NCI-H1105 treated with DMSO at 0.1 percent for 48 hours (cell line): Measurements from ENCODE around the gene IL18.
"Not testable (repeated sequence)": the region's sequence is repeated elsewhere in the genome, so short reads cannot be mapped to it uniquely, and the experiment has no call there.

Experiments used
- DNase-seq: peaks from one replicate; lab custom pipeline; 2025; lab: John Stamatoyannopoulos, UW

Gene IL18

DNA sequence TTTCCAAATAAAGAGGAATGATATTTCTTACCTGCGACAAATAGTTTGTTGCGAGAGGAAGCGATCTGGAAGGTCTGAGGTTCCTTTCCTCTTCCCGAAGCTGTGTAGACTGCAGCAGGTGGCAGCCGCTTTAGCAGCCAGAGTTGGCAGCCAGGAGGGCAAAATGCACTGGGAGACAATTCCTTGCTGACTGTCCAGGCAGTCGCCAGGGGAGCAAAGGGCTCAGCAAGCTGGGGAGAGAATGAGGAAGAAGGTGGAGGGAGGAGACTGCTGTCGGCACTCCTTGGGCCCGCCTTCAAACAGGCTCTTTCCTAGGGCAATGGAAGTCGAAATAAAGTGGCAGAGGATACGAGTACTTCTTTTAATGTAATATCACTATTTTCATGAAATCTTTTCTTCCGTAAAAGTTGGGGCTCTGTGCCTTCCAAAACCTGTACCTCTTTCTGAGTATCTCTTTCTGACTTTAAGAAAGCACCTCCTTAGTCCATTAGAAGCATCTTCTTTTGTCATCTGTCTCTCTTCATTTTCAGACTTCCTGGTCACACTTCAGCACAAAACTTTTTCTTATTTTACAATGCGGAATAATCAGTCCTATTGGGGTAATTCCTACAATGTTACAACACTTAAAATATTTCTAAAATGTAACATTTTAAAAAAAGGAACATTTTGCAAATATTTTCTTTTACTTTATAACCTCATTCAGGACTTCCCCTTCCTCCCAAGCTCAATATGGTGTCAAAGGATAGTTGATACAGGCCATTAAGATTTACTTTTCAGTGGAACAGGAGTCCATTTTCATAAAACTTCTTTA lies at the start of gene IL18:
TSS of gene IL18 (minus strand) at position 220 of the 811 bp plus-strand sequence. CDS start 9,041 bp downstream, outside the sequence.
- no peak for DNase-seq

DNA sequence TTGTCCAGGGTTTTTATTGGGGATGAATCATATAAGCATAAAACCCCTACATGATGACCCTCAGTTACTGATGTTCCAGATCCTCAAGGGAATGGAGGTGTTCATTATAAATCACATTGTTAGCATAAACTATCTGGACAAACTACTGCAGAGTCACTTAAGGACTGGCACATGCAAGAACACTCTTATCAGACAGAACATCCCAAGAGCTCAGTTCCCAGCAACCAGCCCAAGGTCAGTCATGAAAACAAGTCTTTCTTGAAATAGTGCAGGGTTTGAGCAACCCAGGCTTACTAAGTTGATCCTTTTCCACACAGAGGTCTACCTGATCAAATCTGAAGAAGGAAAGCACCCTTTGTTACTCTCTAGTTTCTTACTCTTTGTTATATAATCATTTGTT lies 48.8 kb upstream of the IL18 start:
- no peak for DNase-seq

DNA sequence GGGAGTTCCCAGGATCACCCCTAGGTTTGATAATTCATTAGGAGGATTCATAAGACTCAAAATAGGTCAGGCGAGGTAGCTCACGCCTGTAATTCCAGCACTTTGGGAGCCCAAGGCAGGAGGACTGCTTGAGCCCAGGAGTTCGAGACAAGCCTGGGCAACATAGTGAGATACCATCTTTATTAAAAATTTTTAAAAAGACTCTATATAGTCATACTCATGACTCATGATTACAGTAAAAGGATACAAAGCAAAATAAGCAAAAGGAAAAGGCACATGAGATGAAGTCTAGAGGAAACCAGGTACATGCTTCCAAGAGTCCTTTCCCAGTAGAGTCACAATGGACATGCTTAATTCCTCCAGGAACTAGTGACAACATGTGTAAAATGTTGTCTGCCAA lies 48.4 kb upstream of the IL18 start:
- DNase-seq: no peak

DNA sequence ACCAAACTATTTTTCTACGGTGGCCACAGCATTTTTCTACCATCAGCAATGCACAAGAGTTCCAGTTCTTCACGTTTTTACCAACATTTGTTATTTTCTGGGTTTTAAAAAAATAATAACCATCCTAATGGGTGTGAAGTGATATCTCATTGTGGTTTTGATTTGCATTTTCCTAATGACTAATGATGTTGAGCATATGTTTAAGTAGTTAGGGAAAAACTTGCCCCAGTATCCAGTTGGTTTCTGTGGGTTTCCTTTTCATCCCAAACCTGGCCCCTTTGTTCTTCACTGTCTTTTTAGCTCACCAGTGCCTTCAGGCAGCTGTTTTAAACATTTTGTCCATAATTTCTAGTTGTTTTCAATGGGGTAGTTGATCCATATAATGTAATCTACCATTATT lies 47.6 kb upstream of the IL18 start:
- no peak for DNase-seq

DNA sequence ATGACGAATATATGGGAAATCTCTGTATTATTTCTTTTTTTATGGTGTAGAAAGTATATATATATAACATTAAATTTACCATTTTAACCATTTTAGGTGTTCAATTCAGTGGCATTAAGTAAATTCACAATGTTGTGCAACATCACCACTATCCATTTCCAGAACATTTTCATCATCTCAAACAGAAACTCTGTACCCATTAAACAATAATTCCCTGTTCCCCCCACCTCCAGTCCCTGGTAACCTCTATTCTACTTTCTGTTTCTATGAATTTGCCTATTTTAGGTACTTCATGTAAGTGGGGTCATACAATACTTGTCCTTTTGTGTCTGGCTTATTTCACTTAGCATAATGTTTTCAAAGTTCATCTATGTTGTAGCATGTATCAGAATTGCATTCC lies 47.0 kb upstream of the IL18 start:
- DNase-seq: no peak

DNA sequence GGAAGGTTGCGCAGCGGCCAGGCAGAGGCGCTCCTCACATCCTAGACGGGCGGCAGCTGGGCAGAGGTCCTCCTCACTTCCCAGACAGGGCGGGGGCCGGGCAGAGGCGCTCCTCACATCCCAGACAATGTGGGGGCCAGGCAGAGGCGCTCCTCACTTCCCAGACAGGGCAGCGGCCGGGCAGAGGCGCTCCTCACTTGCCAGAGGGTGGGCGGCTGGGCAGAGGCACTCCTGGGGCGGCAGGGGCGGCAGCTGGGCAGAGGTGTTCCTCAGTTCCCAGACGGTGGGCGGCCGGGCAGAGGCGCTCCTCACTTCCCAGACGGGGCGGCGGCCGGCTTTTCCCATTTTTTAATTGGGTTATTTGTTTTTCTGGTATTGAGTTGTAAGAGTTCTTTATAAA lies 42.2 kb upstream of the IL18 start:
- no peak for DNase-seq

DNA sequence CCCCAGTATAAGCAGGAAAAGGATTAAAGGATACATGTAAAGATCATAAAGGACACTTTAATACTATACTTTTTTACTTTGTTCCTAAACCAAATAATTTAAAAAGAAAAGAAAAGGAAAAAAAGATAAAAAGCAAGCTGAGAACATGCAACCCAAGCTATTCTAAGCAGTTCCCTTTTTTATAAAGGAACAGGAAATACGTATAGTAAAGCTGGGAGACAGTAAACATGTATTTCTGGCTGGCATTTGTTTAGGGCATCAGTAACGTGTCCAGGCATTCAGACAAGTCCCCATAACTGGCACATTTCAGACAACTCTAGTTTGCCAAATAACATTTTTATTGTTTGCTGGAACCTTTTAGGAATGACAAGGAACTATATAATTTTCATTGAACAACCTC lies 36.4 kb upstream of the IL18 start:
- DNase-seq: no peak

DNA sequence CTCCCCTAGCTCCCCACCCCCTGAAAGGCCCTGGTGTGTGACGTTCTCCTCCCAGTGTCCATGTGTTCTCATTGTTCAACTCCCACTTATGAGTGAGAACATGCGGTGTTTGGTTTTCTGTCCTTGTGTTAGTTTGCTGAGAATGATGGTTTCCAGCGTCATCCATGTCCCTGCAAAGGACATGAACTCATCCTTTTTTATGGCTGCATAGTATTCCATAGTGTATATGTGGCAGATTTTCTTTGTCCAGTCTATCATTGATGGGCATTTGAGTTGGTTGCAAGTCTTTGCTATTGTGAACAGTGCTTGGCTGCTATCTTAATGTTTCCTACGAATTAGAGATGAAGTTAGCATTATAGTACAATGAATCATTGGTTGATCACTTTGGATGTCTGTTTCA lies 35.2 kb upstream of the IL18 start:
- DNase-seq: not testable (repeated sequence)

DNA sequence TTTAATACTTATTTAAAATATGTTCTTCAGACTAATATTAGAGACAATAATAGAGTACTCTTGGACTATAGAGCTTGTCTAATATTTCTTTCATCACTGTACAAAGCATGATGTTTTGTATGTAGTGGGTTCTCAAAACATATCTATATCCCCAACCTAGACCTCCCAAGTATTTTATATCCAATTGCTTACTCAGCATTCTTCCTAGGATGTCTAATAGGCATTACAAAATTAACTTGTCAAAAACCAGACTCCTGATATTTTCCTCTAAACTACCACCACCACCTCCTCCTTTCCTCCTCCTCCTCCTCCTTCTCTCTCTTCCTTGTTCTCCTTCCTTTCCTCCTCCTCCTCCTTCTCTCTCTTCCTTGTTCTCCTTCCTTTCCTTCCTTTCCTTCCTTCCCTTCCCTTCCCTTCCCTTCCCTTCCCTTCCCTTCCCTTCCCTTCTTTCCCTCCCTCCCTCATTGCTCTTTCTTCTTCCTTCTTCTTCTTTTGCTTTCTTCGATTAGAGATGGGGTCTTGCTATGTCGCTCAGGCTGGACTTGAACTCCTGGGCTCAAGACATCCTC lies 32.7 kb upstream of the IL18 start:
- no peak for DNase-seq

DNA sequence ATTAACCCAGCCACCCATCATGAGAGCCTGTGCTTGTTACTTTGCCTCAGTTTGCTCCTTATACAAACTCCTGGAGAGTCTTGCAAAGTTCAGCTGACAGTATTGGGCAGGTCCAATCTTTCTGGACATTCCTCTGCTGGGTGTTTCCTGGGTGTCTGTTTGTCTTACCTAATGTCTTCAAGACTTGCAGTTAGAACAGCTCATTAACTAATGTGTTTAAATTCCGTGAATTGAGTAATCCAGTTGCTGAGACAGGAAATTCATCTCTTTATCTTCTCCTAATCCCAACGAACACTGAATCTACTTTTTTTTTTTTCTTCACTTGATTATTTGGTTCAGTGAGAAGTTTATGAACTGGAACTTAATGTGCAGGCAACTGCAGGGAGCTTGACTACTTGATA lies 32.1 kb upstream of the IL18 start:
- DNase-seq: no peak

DNA sequence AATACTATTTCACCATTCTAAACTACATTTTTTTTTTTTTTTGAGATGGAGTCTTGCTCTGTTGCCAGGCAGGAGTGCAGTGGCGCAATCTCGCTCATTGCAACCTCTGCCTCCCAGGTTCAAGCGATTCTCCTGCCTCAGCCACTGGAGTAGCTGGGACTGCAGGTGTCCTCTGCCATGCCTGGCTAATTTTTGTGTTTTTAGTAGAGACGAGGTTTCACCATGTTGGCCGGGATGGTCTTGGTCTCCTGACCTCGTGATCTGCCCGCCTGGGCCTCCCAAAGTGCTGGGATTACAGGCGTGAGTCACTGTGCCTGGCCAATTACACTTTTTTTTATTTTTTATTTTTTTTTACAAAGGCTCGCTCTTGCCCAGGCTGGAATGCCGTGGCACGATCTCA lies 31.2 kb upstream of the IL18 start:
- DNase-seq: not testable (repeated sequence)

DNA sequence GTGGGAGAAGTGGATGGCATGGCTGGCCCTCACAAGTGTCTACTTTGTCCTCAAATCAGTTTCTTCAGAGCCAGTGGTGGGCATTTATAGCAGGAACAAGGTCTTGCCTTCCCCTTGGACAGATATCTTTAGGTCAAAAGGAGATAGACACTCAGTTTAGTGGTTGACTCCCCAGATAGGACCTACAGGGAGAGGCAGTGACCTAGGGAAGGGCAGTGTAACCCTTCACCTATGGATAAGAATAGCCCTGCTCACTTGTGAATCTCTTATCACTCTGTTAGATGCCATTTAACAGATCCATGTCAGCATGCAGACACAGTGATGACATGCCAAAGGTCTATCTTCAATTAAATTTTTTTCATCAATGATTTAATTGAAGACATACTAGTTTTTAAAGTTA lies 22.4 kb upstream of the IL18 start:
- no peak for DNase-seq

DNA sequence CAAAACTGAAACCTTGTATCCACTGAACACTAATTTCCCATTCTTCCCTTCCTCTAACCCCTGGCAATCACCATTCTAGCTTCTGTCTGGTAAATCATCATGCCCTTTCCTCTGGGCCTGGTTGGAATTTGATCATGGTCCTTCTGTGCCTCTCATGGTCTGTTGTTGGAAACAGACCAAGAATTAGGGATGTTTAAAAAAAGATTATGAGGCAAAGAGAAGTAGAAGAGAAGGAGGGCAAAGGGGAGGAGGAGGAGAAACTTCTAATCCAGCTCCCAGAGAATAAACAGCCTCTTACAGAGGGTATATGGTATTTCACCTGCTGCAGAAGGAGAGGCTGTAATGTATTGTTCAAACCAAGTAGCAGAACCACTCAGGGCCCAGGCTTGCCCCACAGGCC lies 22.0 kb upstream of the IL18 start:
- no peak for DNase-seq

DNA sequence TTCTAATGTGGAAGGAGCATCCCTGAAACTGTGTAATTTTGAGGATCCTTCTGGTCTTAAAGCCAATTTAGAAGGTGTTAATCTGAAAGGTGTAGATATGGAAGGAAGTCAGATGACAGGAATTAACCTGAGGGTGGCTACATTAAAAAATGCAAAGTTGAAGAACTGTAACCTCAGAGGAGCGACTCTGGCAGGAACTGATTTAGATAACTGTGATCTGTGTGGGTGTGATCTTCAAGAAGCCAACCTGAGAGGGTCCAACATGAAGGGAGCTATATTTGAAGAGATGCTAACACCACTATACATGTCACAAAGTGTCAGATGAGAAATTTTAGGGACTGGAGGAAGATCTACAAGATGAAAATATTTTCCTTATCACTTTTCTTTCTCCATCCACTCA lies 19.0 kb upstream of the IL18 start:
- no peak for DNase-seq

DNA sequence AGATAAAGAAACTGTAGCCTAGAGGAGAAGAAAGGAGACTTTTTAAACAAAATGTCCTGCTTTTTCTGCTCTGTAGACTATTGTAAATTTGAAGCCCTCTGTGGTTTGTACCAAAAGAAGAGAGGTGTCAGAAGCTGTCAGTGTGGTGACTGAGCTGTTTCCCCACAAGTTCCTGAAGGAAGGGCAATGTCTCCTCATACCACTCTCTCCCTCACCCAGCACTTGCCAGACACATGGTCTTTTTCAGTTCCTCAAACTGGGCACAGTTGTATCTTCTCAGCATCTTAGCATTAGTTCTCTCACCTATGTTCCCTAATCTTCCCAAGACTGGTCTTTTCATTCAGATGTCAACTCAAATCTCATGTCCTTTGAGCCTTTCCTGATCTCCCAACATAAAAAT lies 15.7 kb upstream of the IL18 start:
- no peak for DNase-seq

DNA sequence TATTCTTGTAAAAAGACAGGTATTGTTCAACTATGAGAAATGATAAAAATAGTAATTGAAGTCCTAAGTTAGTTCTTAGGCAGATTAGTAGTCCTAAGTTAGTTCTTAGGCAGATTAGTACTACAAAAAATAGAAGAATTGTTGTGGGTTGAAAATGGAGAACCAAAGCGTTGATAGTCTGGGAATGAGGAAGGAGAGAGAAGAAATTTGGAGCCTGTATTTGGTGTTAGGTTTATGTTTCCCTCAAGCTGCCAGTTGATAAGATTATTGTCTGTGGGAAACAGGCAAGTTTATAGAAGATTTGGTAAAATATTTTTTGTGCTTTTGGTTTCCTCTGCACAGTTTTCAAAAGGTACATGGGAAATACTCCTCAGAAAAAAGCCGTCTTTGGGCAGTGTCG lies 15.0 kb upstream of the IL18 start:
- DNase-seq: no peak

DNA sequence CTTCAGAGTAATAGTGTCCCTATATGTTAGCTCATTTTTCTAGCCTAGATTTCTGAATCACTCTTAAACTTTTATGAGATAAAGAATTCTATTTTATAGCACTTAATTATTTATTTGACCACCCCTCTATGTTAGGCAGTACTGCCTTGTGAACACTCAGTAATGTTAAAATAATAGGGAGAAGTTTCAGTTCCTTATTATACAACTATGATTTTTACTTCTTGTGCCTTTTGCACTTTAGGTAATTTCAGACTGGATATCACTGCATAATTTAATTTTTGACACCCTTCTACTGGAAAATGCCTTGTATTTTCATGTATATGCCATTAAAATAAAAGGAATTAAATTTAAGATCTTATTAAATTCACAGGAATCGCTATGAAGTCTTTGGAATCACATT lies 14.5 kb upstream of the IL18 start:
- no peak for DNase-seq

DNA sequence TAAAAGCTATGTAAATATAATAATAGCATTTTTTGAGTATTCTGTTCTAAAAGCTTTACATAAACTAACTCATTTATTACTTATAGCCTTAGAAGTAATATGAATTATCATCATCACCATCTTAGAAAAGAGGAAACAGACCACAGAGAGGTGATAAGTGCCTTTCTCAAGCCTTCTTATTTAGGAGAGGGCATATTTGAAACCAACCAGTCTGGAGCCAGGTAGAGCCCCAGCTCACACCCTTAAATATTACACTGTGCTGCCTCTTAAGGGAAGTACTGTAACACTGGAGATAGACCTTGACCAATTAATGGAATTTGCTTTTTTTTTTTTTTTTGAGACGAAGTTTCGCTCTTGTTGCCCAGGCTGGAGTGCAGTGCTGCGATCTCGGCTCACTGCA lies 13.7 kb upstream of the IL18 start:
- DNase-seq: no peak

DNA sequence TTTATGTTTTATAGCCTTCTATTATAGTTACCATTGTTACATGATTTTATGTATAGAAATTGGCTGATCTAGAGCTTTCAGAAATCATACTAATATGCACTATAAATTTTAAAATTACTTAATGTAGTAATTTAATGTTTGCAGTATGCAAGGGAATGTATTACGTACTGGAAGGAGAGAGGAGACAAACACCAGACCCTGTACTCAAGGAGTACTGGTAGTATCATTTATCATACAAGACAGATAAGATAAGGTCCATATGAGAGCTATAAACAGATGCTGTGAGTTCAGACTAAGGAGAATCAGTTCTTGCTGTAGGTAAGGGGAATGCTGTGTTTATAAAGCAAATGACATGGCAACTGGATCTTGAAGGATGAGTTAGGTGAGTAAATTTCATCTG lies 12.2 kb upstream of the IL18 start:
- no peak for DNase-seq

DNA sequence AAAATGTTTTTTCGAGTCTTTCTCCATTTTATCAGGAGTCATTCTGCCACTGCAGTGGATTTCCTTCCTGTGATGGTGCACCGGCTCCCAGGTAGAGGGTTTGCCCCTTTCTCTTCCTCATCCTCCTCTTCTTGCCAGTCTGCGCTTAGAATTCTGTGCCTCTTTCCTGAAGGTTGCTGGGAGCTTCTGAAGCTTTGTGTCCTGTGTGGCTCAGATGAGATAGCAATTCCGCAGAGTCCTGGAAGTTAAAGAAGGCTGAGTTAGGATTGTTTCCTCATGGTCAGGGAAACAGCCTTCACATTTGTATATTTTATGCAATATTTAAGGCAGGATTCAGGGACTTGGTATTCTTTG lies 11.7 kb upstream of the IL18 start:
- no peak for DNase-seq

DNA sequence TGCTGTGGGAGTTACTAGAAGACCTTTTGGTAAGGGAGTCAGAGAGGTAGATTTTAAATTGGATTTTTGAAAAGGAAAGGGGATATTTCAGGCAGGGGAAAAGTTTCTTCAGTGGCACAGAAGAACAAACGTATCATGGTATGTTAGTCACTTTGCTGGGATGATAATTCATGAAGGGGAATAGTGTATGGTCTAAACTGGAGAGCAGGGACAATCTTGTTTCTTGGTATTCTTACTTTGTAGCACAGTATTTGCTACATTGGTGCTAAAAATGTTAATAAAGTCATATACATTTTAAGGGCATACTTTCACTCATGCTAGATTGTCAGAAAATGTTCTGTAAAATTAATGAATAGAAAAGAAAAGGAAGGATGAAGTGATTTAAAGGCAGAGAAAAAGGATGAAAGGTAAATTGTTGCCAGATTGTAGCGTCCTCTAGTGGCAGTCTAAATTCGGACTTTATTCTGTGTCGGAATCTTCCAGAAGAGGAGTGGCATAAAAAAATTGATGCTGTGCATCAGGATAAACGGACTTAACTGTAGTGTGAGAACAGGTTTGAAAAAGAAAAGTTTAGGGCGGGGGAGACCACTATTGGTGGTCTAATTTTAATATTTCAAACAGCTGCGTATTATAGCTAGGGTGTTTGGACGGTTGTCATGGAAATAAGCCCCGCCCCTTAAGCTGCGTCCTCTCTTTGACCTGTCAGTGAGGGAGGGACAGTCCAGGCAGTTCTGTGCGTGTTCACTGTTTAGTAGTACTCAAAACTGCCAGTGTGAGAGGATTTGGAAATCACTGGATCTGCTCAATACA lies 11.1 kb upstream of the IL18 start, which contains the start of gene BCO2:
TSS of gene BCO2 (plus strand) at position 724 of the 810 bp plus-strand sequence. CDS start 90 bp downstream, outside the sequence.
- peak; percentile 59 for DNase-seq

DNA sequence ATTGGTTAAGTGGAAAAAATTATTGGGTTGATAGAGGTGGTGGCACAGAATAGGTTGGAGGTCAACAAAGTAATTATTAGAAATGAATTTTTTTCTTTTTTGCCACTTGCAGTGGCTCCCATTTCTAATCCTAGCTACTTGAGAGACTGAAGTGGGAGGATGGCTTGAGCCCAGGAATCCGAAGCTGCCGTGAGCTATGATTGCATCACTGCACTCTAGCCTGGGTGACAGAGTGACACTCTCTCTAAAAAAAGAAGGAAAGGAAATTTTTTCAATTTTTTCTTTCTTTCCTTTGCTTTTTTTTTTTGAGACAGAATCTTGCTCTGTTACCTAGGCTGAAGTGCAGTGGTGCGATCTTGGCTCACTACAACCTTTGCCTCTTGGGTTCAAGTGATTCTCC lies 9.3 kb upstream of the IL18 start:
- no peak for DNase-seq

DNA sequence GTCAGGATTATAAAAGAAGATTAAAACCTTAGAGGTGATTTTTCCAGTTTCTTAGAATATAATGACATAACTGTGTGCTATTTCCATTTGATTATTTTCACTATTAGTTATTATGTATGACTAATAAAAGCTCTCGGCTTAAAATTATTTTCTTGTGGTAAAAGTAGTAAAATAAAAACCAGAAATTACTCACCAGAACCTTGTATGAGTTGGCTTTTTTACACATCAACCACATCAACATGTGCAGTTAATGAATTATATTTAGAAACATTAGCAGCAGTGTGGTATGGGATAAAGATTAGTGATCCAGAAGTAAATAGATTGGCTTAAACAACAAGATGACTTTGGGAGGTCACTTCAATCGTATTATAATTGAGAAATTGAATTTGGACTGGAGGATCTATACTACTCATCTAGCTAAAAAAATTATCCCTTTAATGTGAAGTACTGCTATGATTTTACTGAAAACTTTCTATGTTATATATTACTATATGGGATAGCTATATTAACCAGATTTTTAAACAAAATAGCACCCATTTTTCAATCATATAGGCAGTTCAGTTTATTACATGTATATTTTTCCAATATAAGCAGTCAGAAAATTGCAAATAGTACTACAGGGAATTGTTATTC lies 8.6 kb upstream of the IL18 start:
- no peak for DNase-seq
